ENCODE data around the gene MAP3K1. TPM values are rescaled to one million over a fixed set of nuclear protein-coding genes. Genes with fewer than 3 reads are reported as not detected.

Gene MAP3K1
- total and polyA plus RNA-seq, 2 experiments from 2014 or later, result 12.0 to 38.2 TPM

DNA sequence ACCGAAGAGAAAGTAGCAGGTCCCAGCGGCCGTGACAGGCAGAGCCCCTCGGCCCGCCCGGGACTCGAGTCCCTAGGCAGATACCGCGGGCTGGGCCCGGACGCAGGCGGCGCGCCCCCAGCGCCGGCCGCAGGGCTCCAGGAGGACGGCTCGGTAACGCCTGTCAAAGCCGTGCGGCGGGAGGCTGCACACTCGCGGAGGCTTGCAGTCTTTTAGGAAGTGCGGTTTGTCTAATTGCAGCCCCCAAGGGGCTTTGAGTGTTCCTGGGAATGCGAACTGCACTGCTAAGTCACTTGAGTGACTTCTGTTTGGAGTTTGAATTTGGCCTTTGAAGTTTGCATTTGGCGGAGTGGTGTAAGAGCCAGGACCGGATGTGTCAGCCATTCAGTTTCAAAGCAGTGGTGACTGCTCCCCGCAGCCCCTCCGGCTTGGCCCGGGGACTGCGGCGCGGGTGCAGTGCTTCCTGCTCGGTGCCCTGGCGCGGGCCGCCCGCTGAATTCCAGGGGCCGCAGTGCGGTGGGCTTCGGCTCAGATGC lies 1.3 kb downstream of the MAP3K1 start:
- H3K27ac ChIP-seq, result peak overlapping the region; percentile 96
- peaks cover 57% of the 10 kb centered on the region for H3K79me2 ChIP-seq
- H3K9me3 ChIP-seq (ENCODE audit: low read depth), result no peaks in the 10 kb centered on the region
- no peaks in the 10 kb centered on the region for H3K9me2 ChIP-seq (replicated peaks; ENCODE audit: insufficient read depth)
- H3K27me3 ChIP-seq, result no peaks in the 10 kb centered on the region
- H3K36me3 ChIP-seq (replicated peaks; ENCODE audit: insufficient read depth, low read depth), result no peaks in the 10 kb centered on the region
- peaks cover 19% of the 10 kb centered on the region for H4K20me1 ChIP-seq (ENCODE audit: insufficient read depth, poor library complexity, severe bottlenecking)
- H3K4me2 ChIP-seq, result peak overlapping the region; percentile 75
- H3K4me3 ChIP-seq, result peak overlapping the region; percentile 78
- under 1% methylated on average over 39 of the region's 43 CpGs for WGBS (ENCODE audit: low lambda C conversion rate, missing lambda C conversion rate)
- H3K4me1 ChIP-seq (ENCODE audit: insufficient read depth), result peaks cover 6% of the 10 kb centered on the region
- peak overlapping the region; percentile 28 for H2AFZ ChIP-seq
- DNase-seq (ENCODE audit: low spot score), result peak; percentile 66
- no peak for TF ChIP-seq EZH2phosphoT487 (IDR thresholded peaks at IDR 0.05; ENCODE audit: low read depth, severe bottlenecking, unreplicated experiment)
- TF ChIP-seq EZH2 (IDR thresholded peaks at IDR 0.05; ENCODE audit: borderline replicate concordance), result no peak

GRCh38 chr5:56817263-56818014 lies 2.1 kb downstream of the MAP3K1 start:
- DNase-seq (ENCODE audit: low spot score), result no peak
- 18% methylated on average over 8 of the region's 8 CpGs for WGBS (ENCODE audit: low lambda C conversion rate, missing lambda C conversion rate)
- Histone ChIP-seq H3K4me2 (peak overlapping the region; percentile 75), H2AFZ (no peak overlapping the region), H4K20me1 (ENCODE audit: insufficient read depth, poor library complexity, severe bottlenecking) (peaks cover 25% of the 10 kb centered on the region), H3K4me3 (peak overlapping the region; percentile 78), H3K27ac (peak overlapping the region; percentile 96), H3K36me3 (replicated peaks; ENCODE audit: insufficient read depth, low read depth) (no peaks in the 10 kb centered on the region), H3K9me3 (ENCODE audit: low read depth) (no peaks in the 10 kb centered on the region), H3K27me3 (no peaks in the 10 kb centered on the region), H3K79me2 (peaks cover 66% of the 10 kb centered on the region), H3K9me2 (replicated peaks; ENCODE audit: insufficient read depth) (no peaks in the 10 kb centered on the region), H3K4me1 (ENCODE audit: insufficient read depth) (peaks cover 6% of the 10 kb centered on the region)
- TF ChIP-seq EZH2phosphoT487 (IDR thresholded peaks at IDR 0.05; ENCODE audit: low read depth, severe bottlenecking, unreplicated experiment) (no peak), EZH2 (IDR thresholded peaks at IDR 0.05; ENCODE audit: borderline replicate concordance) (no peak)
- TF ChIP-seq, protein P1, sequence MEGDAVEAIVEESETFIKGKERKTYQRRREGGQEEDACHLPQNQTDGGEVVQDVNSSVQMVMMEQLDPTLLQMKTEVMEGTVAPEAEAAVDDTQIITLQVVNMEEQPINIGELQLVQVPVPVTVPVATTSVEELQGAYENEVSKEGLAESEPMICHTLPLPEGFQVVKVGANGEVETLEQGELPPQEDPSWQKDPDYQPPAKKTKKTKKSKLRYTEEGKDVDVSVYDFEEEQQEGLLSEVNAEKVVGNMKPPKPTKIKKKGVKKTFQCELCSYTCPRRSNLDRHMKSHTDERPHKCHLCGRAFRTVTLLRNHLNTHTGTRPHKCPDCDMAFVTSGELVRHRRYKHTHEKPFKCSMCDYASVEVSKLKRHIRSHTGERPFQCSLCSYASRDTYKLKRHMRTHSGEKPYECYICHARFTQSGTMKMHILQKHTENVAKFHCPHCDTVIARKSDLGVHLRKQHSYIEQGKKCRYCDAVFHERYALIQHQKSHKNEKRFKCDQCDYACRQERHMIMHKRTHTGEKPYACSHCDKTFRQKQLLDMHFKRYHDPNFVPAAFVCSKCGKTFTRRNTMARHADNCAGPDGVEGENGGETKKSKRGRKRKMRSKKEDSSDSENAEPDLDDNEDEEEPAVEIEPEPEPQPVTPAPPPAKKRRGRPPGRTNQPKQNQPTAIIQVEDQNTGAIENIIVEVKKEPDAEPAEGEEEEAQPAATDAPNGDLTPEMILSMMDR (IDR thresholded peaks at IDR 0.05; ENCODE audit: poor library complexity), result no peak

- DNase-seq (ENCODE audit: low spot score), result no peak
- Histone ChIP-seq H3K9me3 (ENCODE audit: low read depth) (no peaks in the 10 kb centered on the region), H3K9me2 (replicated peaks; ENCODE audit: insufficient read depth) (no peaks in the 10 kb centered on the region), H3K4me2 (peak overlapping the region; percentile 75), H3K4me1 (ENCODE audit: insufficient read depth) (peaks cover 14% of the 10 kb centered on the region), H2AFZ (no peak overlapping the region), H3K27ac (peak overlapping the region; percentile 28), H3K79me2 (peaks cover 77% of the 10 kb centered on the region), H3K36me3 (replicated peaks; ENCODE audit: insufficient read depth, low read depth) (no peaks in the 10 kb centered on the region), H3K4me3 (peak overlapping the region; percentile 5), H4K20me1 (ENCODE audit: insufficient read depth, poor library complexity, severe bottlenecking) (peaks cover 29% of the 10 kb centered on the region), H3K27me3 (no peaks in the 10 kb centered on the region)
- no peak for TF ChIP-seq EZH2phosphoT487 (IDR thresholded peaks at IDR 0.05; ENCODE audit: low read depth, severe bottlenecking, unreplicated experiment)
- TF ChIP-seq, protein P1 (IDR thresholded peaks at IDR 0.05; ENCODE audit: poor library complexity), result peak; percentile 54
- no peak for TF ChIP-seq EZH2 (IDR thresholded peaks at IDR 0.05; ENCODE audit: borderline replicate concordance)
- 33% methylated on average over 3 of the region's 3 CpGs for WGBS (ENCODE audit: low lambda C conversion rate, missing lambda C conversion rate)
Observed at GRCh38 chr5:56818450-56819037, 3.2 kb downstream of the MAP3K1 start.
